A549 (cell line): Measurements from ENCODE around the gene COPB1.

Experiments used
- BHLHE40 ChIP-seq: IDR thresholded peaks from 2 replicates; pipeline ENCODE4 v1.6.1; 2012; ENCODE audit warnings: low read depth, low read length, inconsistent platforms
- HOXA7 ChIP-seq: fragments of 250-450 bp; sonication (Bioruptor Pico); IDR thresholded peaks from 2 replicates; pipeline ENCODE4 v1.5.0; 2020; ENCODE audit warnings: mild to moderate bottlenecking, moderate library complexity
- MYC ChIP-seq: IDR thresholded peaks from 2 replicates; pipeline ENCODE4 v1.6.1; 2012; ENCODE audit warnings: mild to moderate bottlenecking, inconsistent platforms, low read length, improper control_type of control experiment, borderline replicate concordance
- TF ChIP-seq, protein P1 (sequence below): fragments of 200-600 bp; sonication (generic); IDR thresholded peaks from 2 replicates; pipeline ENCODE4 v1.6.1; 2016; ENCODE audit warnings: antibody characterized with exemption, mild to moderate bottlenecking, moderate library complexity
- TF ChIP-seq, protein P2 (sequence below): fragments of >200 bp; sonication (Bioruptor Twin); formaldehyde crosslinking; IDR thresholded peaks from 3 replicates; pipeline ENCODE4 v1.6.1; 2016

DNA sequence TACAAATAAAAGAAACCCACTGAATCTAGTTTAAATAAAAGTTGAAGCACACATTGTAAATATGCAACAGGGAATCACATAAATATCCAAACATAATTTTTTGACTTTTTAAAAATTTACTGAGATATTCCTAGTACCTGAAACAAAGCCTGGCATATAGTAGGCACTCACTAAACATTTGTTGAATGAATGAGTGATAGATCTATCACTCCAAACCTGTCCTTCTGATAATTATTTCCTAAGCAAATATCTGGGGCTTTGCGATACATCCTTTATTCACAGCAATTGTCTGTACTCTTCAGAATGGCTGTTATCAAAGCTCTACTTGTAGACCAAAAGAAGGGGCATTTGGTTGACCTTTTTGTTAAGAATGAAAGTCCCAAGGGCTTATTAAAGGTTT is 23.2 kb upstream of the COPB1 start:
- no peak for TF ChIP-seq HOXA7 (CRISPR knock-in tag)
- no peak for TF ChIP-seq MYC
- TF ChIP-seq, protein P1, sequence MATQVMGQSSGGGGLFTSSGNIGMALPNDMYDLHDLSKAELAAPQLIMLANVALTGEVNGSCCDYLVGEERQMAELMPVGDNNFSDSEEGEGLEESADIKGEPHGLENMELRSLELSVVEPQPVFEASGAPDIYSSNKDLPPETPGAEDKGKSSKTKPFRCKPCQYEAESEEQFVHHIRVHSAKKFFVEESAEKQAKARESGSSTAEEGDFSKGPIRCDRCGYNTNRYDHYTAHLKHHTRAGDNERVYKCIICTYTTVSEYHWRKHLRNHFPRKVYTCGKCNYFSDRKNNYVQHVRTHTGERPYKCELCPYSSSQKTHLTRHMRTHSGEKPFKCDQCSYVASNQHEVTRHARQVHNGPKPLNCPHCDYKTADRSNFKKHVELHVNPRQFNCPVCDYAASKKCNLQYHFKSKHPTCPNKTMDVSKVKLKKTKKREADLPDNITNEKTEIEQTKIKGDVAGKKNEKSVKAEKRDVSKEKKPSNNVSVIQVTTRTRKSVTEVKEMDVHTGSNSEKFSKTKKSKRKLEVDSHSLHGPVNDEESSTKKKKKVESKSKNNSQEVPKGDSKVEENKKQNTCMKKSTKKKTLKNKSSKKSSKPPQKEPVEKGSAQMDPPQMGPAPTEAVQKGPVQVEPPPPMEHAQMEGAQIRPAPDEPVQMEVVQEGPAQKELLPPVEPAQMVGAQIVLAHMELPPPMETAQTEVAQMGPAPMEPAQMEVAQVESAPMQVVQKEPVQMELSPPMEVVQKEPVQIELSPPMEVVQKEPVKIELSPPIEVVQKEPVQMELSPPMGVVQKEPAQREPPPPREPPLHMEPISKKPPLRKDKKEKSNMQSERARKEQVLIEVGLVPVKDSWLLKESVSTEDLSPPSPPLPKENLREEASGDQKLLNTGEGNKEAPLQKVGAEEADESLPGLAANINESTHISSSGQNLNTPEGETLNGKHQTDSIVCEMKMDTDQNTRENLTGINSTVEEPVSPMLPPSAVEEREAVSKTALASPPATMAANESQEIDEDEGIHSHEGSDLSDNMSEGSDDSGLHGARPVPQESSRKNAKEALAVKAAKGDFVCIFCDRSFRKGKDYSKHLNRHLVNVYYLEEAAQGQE: no peak
- no peak for TF ChIP-seq BHLHE40
- TF ChIP-seq, protein P2, sequence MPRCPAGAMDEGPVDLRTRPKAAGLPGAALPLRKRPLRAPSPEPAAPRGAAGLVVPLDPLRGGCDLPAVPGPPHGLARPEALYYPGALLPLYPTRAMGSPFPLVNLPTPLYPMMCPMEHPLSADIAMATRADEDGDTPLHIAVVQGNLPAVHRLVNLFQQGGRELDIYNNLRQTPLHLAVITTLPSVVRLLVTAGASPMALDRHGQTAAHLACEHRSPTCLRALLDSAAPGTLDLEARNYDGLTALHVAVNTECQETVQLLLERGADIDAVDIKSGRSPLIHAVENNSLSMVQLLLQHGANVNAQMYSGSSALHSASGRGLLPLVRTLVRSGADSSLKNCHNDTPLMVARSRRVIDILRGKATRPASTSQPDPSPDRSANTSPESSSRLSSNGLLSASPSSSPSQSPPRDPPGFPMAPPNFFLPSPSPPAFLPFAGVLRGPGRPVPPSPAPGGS: no peak
